ENCODE data around the gene BICDL1. TPM values are rescaled to one million over a fixed set of nuclear protein-coding genes. Genes with fewer than 3 reads are reported as not detected.

BICDL1 gene
- total RNA-seq, 1 experiment from 2014 or later = 22.2 TPM

DNA sequence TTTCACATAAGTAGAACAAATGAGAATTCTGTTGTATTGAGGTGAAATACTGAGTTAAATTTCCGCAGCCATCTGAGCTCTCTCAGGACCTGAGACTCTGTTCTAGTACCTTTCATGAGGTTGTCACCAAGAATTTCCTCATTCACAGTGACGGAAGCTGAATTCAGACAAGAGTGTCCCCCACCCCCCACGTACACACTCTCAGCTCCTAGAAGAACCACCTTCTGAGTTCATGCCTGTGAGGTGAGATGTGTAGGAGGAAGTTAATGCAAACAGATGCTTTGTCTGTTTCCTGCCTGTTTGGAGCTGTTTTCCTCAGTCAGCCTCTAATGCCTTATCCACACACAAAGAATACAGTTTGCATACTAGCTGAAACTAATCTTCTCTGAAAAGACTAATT lies 18.2 kb downstream of the BICDL1 start:
- BruUV-seq (replicated peaks) = no TSS peak
- Histone ChIP-seq H3K36me3 (ENCODE audit: control insufficient read depth, insufficient read depth, low read length) (no peaks in the 10 kb centered on the region), H3K9me3 (ENCODE audit: control insufficient read depth, insufficient read depth, low read depth, low read length) (no peaks in the 10 kb centered on the region), H3K4me3 (ENCODE audit: low read depth in 2 of 2, low read length in 2 of 2) (no peak overlapping the region), H3K4me1 (ENCODE audit: control insufficient read depth, insufficient read depth, low read length) (peaks cover 5% of the 10 kb centered on the region), H3K27ac (ENCODE audit: low read length) (no peak overlapping the region), H3K27me3 (ENCODE audit: control insufficient read depth, insufficient read depth, low read length) (no peaks in the 10 kb centered on the region)
- POLR2A ChIA-PET = interaction anchor here (0.7 kb wide), 1 partner anchor 50 kb away, joined by 10 read pairs; no protein-coding TSS in a partner anchor
- no peak for DNase-seq (ENCODE audit: low read depth, low spot score)
- ATAC-seq = no peak
- TF ChIP-seq REST (IDR thresholded peaks at IDR 0.05; ENCODE audit: insufficient read depth in 1 of 2, low read depth in 2 of 2, low read length in 1 of 2) (no peak), POLR2AphosphoS5 (IDR thresholded peaks at IDR 0.05; ENCODE audit: low read depth, low read length) (no peak), SIN3A (IDR thresholded peaks at IDR 0.05; ENCODE audit: borderline replicate concordance, insufficient read depth, low read depth, low read length) (no peak), TCF7L2 (IDR thresholded peaks at IDR 0.05; ENCODE audit: low read depth, low read length) (no peak)
- TF ChIP-seq, protein P1, sequence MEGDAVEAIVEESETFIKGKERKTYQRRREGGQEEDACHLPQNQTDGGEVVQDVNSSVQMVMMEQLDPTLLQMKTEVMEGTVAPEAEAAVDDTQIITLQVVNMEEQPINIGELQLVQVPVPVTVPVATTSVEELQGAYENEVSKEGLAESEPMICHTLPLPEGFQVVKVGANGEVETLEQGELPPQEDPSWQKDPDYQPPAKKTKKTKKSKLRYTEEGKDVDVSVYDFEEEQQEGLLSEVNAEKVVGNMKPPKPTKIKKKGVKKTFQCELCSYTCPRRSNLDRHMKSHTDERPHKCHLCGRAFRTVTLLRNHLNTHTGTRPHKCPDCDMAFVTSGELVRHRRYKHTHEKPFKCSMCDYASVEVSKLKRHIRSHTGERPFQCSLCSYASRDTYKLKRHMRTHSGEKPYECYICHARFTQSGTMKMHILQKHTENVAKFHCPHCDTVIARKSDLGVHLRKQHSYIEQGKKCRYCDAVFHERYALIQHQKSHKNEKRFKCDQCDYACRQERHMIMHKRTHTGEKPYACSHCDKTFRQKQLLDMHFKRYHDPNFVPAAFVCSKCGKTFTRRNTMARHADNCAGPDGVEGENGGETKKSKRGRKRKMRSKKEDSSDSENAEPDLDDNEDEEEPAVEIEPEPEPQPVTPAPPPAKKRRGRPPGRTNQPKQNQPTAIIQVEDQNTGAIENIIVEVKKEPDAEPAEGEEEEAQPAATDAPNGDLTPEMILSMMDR (IDR thresholded peaks at IDR 0.05) = no peak
- intact Hi-C loops (cut with micrococcal nuclease; ENCODE audit: unreplicated experiment) (no loop called here), in situ Hi-C loops (cut with HindIII; ENCODE audit: low pct_unique_long_range_greater_than_20kb, low sequenced_read_pairs) (no loop called here)
- CTCF ChIA-PET = interaction anchor here (0.6 kb wide), 2 partner anchors 19 to 93 kb away, joined by 3 to 10 read pairs; no protein-coding TSS in a partner anchor

DNA sequence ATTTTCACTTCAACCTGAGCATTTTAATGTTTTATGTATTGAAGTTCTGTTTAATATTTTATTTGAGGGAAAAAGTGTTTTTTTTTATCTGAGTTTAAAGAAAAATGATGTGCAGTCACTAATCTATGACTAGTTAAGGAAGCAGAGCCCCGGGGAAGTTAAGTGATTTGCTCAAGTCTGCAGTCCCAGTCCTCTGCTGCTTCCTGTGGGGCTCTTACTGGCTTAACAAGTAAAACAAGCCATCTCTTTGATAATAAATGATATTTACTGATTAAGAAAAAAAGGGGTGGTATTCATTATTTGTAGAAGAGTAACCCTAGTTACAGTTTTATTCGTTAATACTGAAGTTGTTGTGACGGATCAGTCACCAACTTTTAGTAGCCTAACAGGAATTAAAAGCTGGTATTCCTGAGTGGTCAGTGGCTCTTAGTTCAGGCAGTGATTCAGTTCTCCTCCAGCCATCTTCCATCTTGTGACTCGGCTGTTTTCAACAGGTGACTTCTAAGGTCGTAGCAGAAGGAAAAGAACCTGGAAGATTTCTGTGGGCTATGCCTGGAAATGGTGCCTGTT lies 21.7 kb downstream of the BICDL1 start:
- POLR2A ChIA-PET = no interaction called here
- no peaks in the 10 kb centered on the region for H3K27me3 ChIP-seq (ENCODE audit: control insufficient read depth, insufficient read depth, low read length)
- CTCF ChIA-PET = no interaction called here
- no peaks in the 10 kb centered on the region for H3K9me3 ChIP-seq (ENCODE audit: control insufficient read depth, insufficient read depth, low read depth, low read length)
- in situ Hi-C loops (cut with HindIII; ENCODE audit: low pct_unique_long_range_greater_than_20kb, low sequenced_read_pairs) = no loop called here
- no peaks in the 10 kb centered on the region for H3K36me3 ChIP-seq (ENCODE audit: control insufficient read depth, insufficient read depth, low read length)
- no TSS peak for BruUV-seq (replicated peaks)
- no peak for ATAC-seq
- H3K4me1 ChIP-seq (ENCODE audit: control insufficient read depth, insufficient read depth, low read length) = peaks cover 20% of the 10 kb centered on the region
- DNase-seq (ENCODE audit: low read depth, low spot score) = no peak
- intact Hi-C loops (cut with micrococcal nuclease; ENCODE audit: unreplicated experiment) = no loop called here
- no peak overlapping the region for H3K4me3 ChIP-seq (ENCODE audit: low read depth in 2 of 2, low read length in 2 of 2)
- TF ChIP-seq, protein P1 (IDR thresholded peaks at IDR 0.05) = no peak
- TF ChIP-seq REST (IDR thresholded peaks at IDR 0.05; ENCODE audit: insufficient read depth in 1 of 2, low read depth in 2 of 2, low read length in 1 of 2) (no peak), TCF7L2 (IDR thresholded peaks at IDR 0.05; ENCODE audit: low read depth, low read length) (no peak), POLR2AphosphoS5 (IDR thresholded peaks at IDR 0.05; ENCODE audit: low read depth, low read length) (no peak), SIN3A (IDR thresholded peaks at IDR 0.05; ENCODE audit: borderline replicate concordance, insufficient read depth, low read depth, low read length) (no peak)
- H3K27ac ChIP-seq (ENCODE audit: low read length) = no peak overlapping the region

Measured in Panc1 (cell line).